HG02852 (cell line): ENCODE data around the gene THPO.

Experiments
- ATAC-seq: cut with Tn5 transposase; IDR thresholded peaks from one replicate; pipeline ENCODE4 v1.9.1; 2021; ENCODE audit warnings: mild to moderate bottlenecking, moderate library complexity; ENCODE audit not compliant: unreplicated experiment

The THPO gene

GRCh38 chr3:184335661-184336546 is 42.1 kb downstream of the THPO start:
- ATAC-seq = peak; percentile 78

DNA sequence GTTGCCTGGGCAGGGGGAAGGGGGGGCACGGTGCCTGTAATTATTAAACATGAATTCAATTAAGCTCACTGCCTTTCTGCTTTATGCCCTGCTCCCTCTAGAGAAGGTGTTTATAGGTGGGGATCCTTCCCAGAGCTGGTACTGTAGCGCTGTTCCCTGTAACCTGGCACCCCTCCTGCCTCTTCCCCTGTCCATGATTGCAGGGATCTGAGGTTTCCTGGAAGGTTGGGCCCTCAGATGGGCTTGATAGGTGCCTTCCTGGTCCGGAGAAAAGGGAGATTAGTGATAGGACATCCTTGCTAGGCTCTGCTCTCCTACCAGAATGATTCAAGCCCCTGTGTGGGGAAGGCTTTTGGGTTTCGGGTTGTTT is 42.7 kb downstream of the THPO start:
- ATAC-seq = peak; percentile 6

- no peak for ATAC-seq
Measured at GRCh38 chr3:184334470-184335158, 43.4 kb downstream of the THPO start.

DNA sequence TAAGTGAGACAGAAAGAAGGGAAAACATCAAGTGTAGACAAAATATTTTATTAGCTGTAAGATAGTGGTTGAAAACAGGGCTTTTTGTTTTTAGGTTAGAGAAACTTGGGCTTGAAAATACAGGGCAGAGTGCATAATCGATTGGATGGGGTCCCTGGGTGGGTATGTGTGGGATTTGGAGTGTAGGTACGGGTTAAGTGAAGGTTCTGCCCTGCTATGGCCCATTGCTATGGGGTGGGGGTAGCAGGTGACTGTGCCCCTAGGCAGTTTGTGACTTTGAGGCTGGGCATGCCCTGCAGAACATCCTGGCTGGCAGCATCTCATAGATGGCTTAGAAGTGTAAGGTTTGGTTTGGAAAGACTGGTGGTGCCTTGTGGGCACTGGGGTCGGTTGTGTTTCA is 44.3 kb downstream of the THPO start:
- no peak for ATAC-seq

DNA sequence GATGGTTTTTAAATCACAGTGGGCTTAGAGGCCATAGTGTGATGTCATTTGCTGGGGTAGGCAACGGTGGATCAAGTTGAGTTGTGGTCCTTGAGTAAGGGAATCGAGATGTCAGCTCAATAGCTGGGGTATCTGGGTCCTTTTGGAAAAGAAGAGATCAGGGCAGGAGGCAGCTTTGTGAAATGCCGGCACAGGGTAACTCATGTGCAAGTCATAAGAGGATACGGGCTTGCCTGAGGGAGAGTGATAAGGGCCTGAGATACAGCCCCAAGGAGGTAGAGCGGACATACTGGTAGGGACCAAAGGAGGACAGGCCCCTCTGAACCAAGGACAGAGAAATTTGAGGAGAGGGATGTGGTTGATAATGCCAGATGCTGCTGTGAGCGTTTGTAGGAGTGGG is 44.8 kb downstream of the THPO start:
- ATAC-seq = no peak

- no peak for ATAC-seq
Measured at GRCh38 chr3:184332370-184333090, 45.5 kb downstream of the THPO start.

DNA sequence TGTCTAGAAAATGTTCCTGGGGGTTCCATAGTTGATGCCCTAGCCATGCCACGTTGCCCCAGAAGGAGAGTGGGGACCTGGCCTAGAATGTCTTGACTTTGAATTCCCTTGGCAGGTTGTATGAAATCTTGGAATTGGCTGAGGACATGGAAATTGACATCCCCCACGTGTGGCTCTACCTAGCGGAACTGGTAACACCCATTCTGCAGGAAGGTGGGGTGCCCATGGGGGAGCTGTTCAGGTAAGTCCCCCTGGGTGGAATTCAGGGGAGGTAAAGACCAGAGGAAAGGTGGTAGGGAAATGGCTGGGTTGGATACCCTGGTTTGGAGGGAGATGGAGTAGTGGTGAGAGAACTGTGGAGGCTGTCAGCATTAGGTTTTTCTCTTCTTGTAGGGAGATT is 49.5 kb downstream of the THPO start:
- ATAC-seq = no peak

- ATAC-seq = no peak
Measured at GRCh38 chr3:184327171-184327570, 50.8 kb downstream of the THPO start.

DNA sequence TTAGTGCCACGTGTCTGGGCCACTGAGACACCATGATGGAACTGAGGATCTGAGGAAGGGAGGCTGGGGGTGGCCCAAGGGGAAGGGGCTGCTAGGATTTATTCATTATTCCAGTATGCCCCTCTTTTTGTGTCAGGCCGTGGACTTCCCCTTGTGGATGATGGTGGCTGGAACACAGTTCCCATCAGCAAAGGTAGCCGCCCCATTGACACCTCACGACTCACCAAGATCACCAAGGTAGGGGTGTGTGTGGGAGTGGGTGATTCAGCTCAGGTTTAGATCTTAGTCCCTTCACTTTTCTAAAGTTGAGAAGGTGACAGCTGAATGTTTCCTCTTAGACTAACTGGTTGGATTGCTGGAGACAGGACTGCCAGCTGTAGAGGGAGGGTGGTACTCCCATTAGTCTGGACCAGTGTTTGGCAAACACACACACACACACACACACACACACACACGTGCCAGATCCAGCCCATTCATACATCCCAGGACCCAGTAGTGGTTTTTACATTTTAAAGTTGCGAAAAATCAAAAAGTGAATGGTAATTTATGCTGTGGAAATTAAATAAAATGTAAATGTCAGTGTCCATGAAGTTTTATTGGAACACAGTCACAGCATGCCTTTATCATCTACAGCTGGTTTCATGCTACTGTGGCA is 52.2 kb downstream of the THPO start:
- no peak for ATAC-seq

GRCh38 chr3:184325269-184325668 is 52.7 kb downstream of the THPO start:
- no peak for ATAC-seq

DNA sequence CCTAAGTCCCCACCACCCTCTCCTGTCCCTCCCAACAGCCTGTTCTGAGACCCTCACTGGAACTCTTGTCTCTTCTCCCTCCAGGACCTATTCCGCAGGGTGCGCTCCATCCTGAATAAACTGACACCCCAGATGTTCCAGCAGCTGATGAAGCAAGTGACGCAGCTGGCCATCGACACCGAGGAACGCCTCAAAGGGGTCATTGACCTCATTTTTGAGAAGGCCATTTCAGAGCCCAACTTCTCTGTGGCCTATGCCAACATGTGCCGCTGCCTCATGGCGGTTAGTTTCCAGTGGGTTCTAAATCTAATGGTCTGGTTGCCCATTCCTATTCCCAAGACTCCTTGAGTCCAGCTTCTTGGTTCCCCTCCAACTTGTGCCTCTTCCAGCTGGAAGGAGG is 54.3 kb downstream of the THPO start:
- ATAC-seq = no peak

GRCh38 chr3:184322731-184323487 is 55.1 kb downstream of the THPO start:
- no peak for ATAC-seq
